Smooth muscle cell of the brain vasculature (primary cell): ENCODE measurements around the gene SRCIN1.
"Not testable (repeated sequence)": the region's sequence is repeated elsewhere in the genome, so short reads cannot be mapped to it uniquely, and the experiment has no call there.

ENCODE experiments used
- DNase-seq: peaks from one replicate; pipeline ENCODE4 v3.0.0-alpha.2; 2012; ENCODE audit warnings: low read depth, low spot score

Gene SRCIN1, protein sequence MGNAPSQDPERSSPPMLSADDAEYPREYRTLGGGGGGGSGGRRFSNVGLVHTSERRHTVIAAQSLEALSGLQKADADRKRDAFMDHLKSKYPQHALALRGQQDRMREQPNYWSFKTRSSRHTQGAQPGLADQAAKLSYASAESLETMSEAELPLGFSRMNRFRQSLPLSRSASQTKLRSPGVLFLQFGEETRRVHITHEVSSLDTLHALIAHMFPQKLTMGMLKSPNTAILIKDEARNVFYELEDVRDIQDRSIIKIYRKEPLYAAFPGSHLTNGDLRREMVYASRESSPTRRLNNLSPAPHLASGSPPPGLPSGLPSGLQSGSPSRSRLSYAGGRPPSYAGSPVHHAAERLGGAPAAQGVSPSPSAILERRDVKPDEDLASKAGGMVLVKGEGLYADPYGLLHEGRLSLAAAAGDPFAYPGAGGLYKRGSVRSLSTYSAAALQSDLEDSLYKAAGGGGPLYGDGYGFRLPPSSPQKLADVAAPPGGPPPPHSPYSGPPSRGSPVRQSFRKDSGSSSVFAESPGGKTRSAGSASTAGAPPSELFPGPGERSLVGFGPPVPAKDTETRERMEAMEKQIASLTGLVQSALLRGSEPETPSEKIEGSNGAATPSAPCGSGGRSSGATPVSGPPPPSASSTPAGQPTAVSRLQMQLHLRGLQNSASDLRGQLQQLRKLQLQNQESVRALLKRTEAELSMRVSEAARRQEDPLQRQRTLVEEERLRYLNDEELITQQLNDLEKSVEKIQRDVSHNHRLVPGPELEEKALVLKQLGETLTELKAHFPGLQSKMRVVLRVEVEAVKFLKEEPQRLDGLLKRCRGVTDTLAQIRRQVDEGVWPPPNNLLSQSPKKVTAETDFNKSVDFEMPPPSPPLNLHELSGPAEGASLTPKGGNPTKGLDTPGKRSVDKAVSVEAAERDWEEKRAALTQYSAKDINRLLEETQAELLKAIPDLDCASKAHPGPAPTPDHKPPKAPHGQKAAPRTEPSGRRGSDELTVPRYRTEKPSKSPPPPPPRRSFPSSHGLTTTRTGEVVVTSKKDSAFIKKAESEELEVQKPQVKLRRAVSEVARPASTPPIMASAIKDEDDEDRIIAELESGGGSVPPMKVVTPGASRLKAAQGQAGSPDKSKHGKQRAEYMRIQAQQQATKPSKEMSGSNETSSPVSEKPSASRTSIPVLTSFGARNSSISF

DNA sequence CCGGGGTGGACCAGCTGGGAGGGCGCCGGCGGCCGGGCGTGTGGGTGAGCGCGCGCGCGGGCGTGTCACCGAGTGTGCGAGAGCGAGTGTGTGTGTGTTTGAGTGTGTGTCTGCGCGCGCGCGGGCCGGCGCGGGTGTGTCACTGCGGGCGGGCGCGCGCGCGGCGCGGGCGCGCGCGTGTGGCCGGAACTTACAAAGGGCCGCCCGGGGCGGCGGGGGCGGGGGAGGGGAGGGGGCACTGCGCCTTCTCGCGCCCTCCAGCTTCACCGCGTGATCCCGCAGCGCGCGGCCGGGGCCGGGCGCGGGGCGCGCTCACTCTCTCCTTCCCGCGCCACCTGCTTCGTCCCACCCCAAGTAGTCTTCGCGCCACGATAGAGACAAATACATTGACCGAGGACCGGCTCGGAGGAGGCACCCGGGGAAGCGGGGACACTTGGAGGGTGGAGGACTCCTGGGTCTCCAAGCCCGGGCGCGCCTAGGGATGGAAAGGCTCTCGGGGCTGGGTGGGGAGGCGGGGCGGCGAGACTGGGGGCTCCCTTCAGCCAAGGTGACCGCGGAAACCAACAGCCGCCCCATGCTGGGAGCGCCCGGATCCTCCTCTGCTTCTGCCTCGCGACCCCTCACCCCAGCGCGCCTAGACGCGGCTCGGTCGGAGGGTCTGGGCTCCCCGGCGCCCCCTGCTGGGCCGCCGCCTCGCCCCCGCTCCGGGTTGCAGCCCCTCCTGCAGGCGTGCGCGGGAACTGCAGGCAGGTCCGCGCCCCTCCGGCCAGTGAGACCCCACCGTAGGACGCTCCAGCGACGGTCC is at the start of gene SRCIN1:
SRCIN1 (minus strand) TSS at position 112 of the 805 bp plus-strand sequence. CDS start 247 bp downstream, outside the sequence.
- no peak for DNase-seq

DNA sequence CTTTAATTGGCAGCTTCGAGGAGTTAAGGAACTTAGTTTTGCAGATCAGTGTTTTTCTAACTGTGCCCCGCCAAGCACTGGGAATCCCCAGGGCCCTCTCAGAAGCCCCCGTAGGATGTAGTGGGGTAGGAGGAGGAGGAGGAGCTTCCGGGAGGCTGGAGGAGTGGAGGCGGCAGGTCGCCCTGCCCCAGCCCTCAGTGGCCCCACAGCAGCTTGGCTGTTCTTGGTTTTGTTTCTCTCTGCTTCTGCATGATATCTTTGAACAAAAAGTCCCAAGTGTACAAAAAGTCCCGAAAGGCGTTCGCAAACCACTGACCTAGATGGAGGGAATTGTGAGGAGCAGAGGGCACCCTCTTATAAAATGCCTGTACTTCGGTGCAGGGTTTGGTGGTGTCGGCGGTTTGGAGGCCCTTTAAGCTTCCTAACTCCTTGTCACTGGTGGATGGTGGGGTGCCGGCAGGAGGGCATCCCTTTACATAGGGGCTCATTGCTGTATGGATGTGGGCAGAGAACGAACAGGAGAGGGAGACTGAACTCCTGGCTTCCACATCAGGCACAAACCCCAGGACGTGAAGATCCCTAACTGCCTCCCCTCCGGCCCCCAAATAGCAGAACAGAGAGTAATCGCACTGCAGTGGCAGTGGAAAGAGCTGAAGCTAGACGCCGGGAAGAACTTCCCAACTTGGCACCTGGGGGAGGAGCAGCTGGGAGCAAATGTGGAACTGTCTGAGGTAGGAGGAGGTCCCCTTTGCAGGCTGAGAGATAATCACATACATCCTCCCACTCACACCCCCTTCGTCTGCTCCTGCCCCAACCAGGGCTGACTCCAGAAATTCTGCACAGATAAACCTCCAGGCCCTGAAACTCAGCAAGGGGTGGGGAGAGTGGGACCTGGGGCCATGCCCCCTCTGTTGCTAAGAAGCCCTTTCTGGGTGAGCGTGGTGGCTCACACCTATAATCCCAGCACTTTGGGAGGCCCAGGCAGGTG is 49.0 kb upstream of the SRCIN1 start:
- DNase-seq = no peak

- no peak for DNase-seq
Observed at GRCh38 chr17:38653679-38654078, 47.9 kb upstream of the SRCIN1 start.

DNA sequence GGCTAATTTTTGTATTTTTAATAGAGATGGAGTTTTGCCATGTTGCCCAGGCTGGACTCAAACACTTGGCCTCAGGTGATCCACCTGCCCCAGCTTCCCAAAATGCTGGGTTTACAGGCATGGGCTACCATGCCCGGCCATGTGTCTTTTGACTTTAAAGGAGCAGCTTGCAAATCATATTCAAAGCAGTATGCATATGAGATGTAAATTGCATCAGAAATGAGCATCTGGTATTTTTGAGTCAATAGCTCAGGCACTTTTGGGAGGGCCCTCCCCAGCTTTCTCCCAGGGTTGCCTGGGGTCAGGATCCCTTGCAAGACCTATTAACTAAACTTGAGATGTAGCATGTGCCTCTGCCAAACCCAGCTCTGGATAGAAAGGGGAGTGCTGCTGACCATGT is 47.5 kb upstream of the SRCIN1 start:
- DNase-seq = no peak

GRCh38 chr17:38650653-38651173 is 45.0 kb upstream of the SRCIN1 start:
- DNase-seq = not testable (repeated sequence)

GRCh38 chr17:38637951-38638350 is 32.2 kb upstream of the SRCIN1 start:
- no peak for DNase-seq

GRCh38 chr17:38636054-38636453 is 30.3 kb upstream of the SRCIN1 start:
- no peak for DNase-seq

DNA sequence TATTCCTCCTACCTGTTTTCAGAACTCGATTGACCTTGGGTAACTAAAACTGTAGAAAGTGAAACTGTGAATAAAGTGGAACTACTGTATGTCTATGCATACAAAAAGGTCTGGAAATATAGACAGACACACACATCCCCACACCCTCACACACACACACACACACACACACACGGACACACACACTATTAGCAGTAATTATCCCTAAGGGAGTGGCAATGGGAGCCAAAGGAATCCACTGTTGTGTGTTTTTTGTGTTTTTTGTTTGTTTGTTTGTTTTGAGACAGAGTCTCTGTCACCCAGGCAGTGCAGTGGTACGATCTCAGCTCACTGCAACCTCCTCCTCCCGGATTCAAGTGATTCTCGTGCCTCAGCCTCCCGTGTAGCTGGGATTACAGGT is 26.6 kb upstream of the SRCIN1 start:
- DNase-seq = no peak

- DNase-seq = no peak
Observed at GRCh38 chr17:38628441-38628840, 22.7 kb upstream of the SRCIN1 start.

DNA sequence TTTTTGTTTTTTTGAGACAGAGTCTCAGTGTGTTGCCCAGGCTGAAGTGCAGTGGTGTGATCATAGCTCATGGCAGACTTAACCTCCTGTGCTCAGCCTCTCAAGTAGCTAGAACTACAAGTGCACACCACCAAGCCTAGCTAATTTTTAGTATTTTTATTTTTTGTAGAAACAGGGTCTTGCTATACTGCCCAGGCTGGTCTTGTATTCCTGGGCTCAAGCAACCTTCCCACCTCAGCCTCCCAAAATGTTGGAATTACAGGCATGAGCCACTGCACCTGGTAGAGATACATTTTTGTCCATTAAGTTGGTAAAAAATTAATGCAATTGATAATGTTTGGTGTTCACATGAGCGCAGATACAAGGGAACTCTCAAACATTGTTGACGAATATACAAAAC is 22.2 kb upstream of the SRCIN1 start:
- DNase-seq = no peak

GRCh38 chr17:38626606-38627226 is 21.0 kb upstream of the SRCIN1 start:
- not testable (repeated sequence) for DNase-seq

GRCh38 chr17:38625482-38625881 is 19.7 kb upstream of the SRCIN1 start:
- no peak for DNase-seq

DNA sequence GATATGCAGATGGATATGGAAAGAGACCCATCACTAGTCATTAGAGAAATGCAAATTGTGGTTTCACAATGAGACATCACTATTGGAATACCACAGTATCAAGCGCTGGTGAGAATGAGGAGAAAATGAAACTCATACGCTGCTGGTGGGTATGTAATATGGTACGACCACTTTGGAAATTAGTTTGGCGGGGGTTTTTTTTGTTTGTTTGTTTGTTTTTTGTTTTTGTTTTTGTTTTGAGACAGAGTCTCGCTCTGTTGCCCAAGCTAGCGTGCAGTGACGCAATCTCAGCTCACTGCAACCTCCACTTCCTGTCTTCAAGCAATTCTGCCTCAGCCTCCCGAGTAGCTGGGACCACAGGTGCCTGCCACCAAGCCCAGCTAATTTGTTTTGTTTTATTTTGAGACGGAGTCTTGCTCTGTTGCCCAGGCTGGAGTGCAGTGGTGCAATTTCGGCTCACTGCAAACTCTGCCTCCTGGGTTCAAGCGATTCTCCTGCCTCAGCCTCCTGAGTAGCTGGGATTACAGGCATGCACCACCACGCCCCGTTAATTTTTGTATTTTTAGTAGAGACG is 19.1 kb upstream of the SRCIN1 start:
- DNase-seq = not testable (repeated sequence)

DNA sequence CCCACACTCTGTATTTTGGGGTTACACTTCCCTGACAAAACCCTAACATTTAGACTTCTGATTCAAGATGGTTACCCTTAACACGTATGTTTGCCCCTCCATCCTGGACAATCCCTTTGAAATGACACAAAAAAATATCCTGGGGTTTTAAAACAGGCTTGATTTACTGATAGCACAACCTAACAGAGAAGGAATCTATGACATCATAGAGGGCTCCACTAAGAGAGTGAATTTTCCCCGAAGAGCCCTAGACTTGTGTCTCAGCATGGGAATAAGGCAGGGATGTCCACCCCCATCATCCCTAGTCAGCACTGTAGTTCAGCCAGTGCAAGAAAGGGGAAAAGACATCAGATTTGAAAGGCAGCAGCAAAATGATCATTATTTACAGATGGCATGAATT is 15.8 kb upstream of the SRCIN1 start:
- no peak for DNase-seq

DNA sequence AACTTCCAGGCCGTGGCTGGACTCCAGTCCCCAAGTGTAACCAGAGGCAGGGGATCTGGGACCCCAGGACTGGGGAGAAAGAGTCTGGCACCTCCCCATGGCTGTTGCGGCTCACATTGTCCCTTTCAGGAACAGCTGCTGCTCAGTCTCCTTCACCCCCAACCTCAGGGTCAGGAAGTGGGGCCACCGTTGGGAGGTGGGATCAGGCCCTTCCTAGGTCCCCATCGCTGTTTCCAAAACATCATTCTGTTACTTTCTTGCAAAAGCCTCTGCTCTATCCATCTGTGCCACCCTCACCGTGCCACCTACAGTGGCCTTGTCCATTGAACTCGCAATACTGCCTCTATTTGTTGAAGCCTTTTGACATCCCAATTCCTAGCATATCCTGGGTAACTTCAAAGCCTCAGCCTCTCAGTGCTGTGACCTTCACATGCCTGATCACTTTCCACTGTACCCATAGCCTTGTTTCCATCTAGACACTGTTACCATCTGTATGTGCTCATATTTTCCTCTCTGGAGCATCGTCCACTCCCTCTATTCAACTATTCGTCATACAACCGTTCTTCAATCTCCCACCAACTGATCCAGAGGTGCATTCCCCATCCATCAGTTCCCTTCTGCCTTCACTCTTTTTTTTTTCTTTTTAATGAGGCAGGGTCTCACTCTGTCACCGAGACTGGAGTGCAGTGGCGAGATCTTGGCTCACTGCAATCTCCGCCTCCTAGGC is 15.0 kb upstream of the SRCIN1 start:
- no peak for DNase-seq

DNA sequence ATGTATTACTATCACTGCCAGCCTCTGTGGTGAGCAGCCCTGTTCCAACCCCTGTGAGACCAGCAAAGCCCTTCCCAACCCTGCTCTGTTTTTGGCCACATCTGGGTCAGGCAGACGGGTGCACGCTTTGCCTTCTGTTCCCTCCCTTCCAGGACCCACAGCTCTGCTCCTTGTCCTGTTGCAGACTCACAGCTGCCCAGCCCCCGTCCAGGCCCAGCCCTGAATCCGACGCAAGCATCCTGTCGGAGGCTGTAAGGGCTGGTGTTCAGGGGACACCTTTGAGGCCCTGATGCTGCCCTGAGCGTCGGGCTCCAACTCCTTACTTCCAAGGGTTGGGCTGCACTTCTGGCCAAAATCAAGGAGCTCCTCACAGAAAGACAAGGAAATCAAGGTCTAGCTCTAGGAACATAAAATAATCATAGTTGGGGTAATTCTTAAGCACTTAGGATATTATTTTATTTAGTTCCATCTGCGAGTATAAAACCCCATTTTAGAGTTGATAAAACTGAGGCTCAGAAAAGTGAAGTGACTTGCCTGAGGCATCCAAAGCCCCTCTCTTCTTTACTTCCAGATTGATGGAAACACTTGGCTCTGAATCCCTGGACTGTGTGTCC is 14.3 kb upstream of the SRCIN1 start:
- DNase-seq = no peak

DNA sequence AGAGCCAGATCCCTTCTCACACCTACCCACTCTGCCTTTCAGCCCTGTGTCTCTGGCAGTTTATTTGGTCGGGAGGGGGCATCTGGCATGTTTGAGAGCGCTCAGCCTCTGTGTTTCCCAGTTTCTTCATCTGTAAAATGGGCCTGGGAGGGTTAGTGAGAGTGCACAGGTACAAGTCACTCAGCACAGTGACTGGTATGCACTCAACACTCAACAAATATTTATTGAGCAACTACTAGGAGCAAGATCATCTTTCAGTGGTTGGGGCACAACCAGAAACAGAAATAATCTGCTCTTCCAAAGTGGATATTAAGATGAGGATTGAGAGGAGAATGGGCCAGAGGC is 13.7 kb upstream of the SRCIN1 start:
- no peak for DNase-seq
